NB4 (cell line): Measurements from ENCODE around the gene AKR1E2.

ENCODE experiments used
- MYC ChIP-seq: IDR thresholded peaks from 2 replicates; pipeline ENCODE4 v1.6.1; 2011; ENCODE audit warnings: low read depth, low read length
- TF ChIP-seq, protein P1 (sequence below): IDR thresholded peaks from one replicate; pipeline ENCODE4 v1.5.1; 2012; ENCODE audit warnings: low read depth, low read length

DNA sequence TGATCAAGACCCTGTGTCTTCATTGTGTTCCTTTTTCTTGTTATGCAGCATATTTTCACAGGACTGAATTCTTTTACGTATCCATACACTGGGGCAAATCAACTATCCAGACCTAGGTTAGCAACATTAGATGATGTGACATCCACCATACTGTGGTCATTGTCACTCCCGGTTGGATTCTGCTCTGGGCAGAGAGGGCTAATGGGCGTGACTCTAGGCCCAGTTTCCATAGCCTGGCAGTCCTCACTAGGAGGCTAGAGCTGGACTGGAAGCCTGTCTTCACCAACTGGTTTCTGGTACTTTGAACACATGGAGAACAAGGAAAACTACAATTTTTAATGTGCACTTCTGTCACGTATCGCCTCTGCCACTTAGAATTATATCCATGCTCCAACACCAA, 25.2 kb downstream of the AKR1E2 start:
- TF ChIP-seq, protein P1, sequence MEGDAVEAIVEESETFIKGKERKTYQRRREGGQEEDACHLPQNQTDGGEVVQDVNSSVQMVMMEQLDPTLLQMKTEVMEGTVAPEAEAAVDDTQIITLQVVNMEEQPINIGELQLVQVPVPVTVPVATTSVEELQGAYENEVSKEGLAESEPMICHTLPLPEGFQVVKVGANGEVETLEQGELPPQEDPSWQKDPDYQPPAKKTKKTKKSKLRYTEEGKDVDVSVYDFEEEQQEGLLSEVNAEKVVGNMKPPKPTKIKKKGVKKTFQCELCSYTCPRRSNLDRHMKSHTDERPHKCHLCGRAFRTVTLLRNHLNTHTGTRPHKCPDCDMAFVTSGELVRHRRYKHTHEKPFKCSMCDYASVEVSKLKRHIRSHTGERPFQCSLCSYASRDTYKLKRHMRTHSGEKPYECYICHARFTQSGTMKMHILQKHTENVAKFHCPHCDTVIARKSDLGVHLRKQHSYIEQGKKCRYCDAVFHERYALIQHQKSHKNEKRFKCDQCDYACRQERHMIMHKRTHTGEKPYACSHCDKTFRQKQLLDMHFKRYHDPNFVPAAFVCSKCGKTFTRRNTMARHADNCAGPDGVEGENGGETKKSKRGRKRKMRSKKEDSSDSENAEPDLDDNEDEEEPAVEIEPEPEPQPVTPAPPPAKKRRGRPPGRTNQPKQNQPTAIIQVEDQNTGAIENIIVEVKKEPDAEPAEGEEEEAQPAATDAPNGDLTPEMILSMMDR, result no peak
- no peak for TF ChIP-seq MYC
